Epithelial cell of proximal tubule (primary cell): Measurements from ENCODE around the gene RALGPS2. TPM values are rescaled to one million over a fixed set of nuclear protein-coding genes. Genes with fewer than 3 reads are reported as not detected.

Experiments
- DNase-seq: peaks from one replicate; pipeline ENCODE4 v3.0.0-alpha.2; 2011; ENCODE audit warnings: low read depth
- H3K4me3 ChIP-seq: 2 replicates; pipeline ENCODE4 v1.5.1; 2011; ENCODE audit warnings: low read depth, mild to moderate bottlenecking, low read length
- CTCF ChIP-seq: conservative IDR thresholded peaks from 2 replicates; pipeline ENCODE4 v1.5.1; 2012; ENCODE audit warnings: low read depth, mild to moderate bottlenecking, low read length
- total RNA-seq: library from RNA; depleted of rRNA; stranded (reverse); fragments of >200 nt; gene quantifications from 2 replicates; pipeline ENCODE4 v1.2.3, GENCODE V29; 2015

RALGPS2 gene
- total RNA-seq, 1 donor from 2014 or later: 15.0 TPM

- no peak overlapping the region for H3K4me3 ChIP-seq
- no peak for DNase-seq
- TF ChIP-seq CTCF: no peak
Observed at GRCh38 chr1:178955391-178955954, 230.4 kb downstream of the RALGPS2 start.

GRCh38 chr1:178958491-178958890 is 233.4 kb downstream of the RALGPS2 start:
- no peak for TF ChIP-seq CTCF
- H3K4me3 ChIP-seq: no peak overlapping the region
- DNase-seq: no peak

- DNase-seq: no peak
- TF ChIP-seq CTCF: no peak
- H3K4me3 ChIP-seq: no peak overlapping the region
Observed at GRCh38 chr1:178959543-178960460, 234.8 kb downstream of the RALGPS2 start.

- no peak for TF ChIP-seq CTCF
- no peak for DNase-seq
- no peak overlapping the region for H3K4me3 ChIP-seq
Observed at GRCh38 chr1:178960482-178961240, 235.6 kb downstream of the RALGPS2 start.

- no peak for TF ChIP-seq CTCF
- no peak overlapping the region for H3K4me3 ChIP-seq
- no peak for DNase-seq
Observed at GRCh38 chr1:178961331-178961730, 236.3 kb downstream of the RALGPS2 start.

GRCh38 chr1:178961868-178962267 is 236.8 kb downstream of the RALGPS2 start:
- no peak for TF ChIP-seq CTCF
- no peak overlapping the region for H3K4me3 ChIP-seq

More at GRCh38 chr1:178961868-178962267, 236.8 kb downstream of the RALGPS2 start:
- no peak for DNase-seq
